HepG2 (cell line): ENCODE data around the gene IFNL2. TPM values are rescaled to one million over a fixed set of nuclear protein-coding genes. Genes with fewer than 3 reads are reported as not detected.

Source experiments
- ATAC-seq: fragments of 200-7000 bp; cut with Tn5 transposase; 3 replicates; pipeline ENCODE4 v1.9.1; 2020; ENCODE audit warnings: mild to moderate bottlenecking, moderate library complexity
- BruUV-seq: library from RNA; stranded (reverse); fragments of 400-500 nt; replicated peaks from 2 replicates; lab custom pipeline; 2021; lab: Mats Ljungman, UMichigan
- CTCF ChIA-PET: fragments of 300-600 bp; formaldehyde crosslinking; extraction: SDS; loops from one replicate; lab custom pipeline; 2021; ENCODE audit warnings: low total read pairs, inconsistent platforms, low intra/inter-chr PET ratio; lab: Yijun Ruan, JAX
- POLR2A ChIA-PET: fragments of 350-600 bp; sonication (Branson Sonifier 250); formaldehyde crosslinking; loops from one replicate; lab custom pipeline; 2020; ENCODE audit warnings: antibody characterized with exemption, inconsistent platforms; lab: Yijun Ruan, JAX
- DNase-seq: peaks from one replicate; pipeline ENCODE4 v3.0.0-alpha.2; 2015; ENCODE audit warnings: low spot score
- FAIRE-seq: peaks from 3 replicates; lab custom pipeline; 2011; peaks lifted over from hg19 to GRCh38; lab: Jason Lieb, UNC
- H2AFZ ChIP-seq: one replicate; pipeline ENCODE4 v1.6.1; 2011; ENCODE audit warnings: low read length, inconsistent platforms
- H3K27ac ChIP-seq: fragments of 300-600 bp; 3 replicates; pipeline ENCODE4 v1.8.0; 2011; ENCODE audit warnings: mixed run types, mild to moderate bottlenecking, mixed read lengths, low read length, inconsistent platforms; ENCODE audit not compliant: insufficient read depth; ENCODE audit errors: extremely low read length
- H3K27me3 ChIP-seq, 2 experiments: fragments of 200-600 bp in 1 of 2; 2 replicates in 1 of 2; 3 replicates in 1 of 2; pipeline versions ENCODE4 v1.6.0 to v1.8.0; 2011; ENCODE audit warnings: low read length in 2 of 2, mild to moderate bottlenecking in 2 of 2, moderate library complexity in 2 of 2, inconsistent platforms in 1 of 2; ENCODE audit not compliant: insufficient read depth in 2 of 2, control insufficient read depth in 1 of 2
- H3K36me3 ChIP-seq, 2 experiments: fragments of 200-600 bp in 1 of 2; replicated peaks in 1 of 2; 2 replicates in 1 of 2; 3 replicates in 1 of 2; pipeline versions ENCODE4 v1.5.1 to v1.8.0; 2011; ENCODE audit warnings: low read length in 2 of 2, inconsistent platforms in 1 of 2; ENCODE audit not compliant: insufficient read depth in 2 of 2, control insufficient read depth in 1 of 2
- H3K4me1 ChIP-seq: 2 replicates; pipeline ENCODE4 v1.5.1; 2012; ENCODE audit warnings: low read length, inconsistent platforms; ENCODE audit not compliant: insufficient read depth
- H3K4me2 ChIP-seq: 2 replicates; pipeline ENCODE4 v1.6.0; 2011; ENCODE audit warnings: low read depth, low read length, inconsistent platforms
- H3K4me3 ChIP-seq, 3 experiments: fragments of 200-600 bp in 1 of 3; sonication (generic), shearing (Covaris generic) in 1 of 3; replicated peaks in 1 of 3; 2 replicates each; pipeline ENCODE4 v1.5.1; 2011 to 2016; ENCODE audit warnings: low read length in 3 of 3, inconsistent platforms in 2 of 3, low read depth in 2 of 3, mild to moderate bottlenecking in 2 of 3, control low read depth in 1 of 3, mixed read lengths in 1 of 3; ENCODE audit not compliant: insufficient read depth in 1 of 3
- H3K79me2 ChIP-seq: one replicate; pipeline ENCODE4 v1.6.1; 2011; ENCODE audit warnings: low read length, inconsistent platforms; ENCODE audit not compliant: insufficient read depth
- H3K9ac ChIP-seq: 2 replicates; pipeline ENCODE4 v1.6.0; 2011; ENCODE audit warnings: mild to moderate bottlenecking, low read depth, low read length, inconsistent platforms; ENCODE audit not compliant: insufficient read depth
- H3K9me3 ChIP-seq: 2 replicates; pipeline ENCODE4 v1.5.1; 2012; ENCODE audit warnings: mild to moderate bottlenecking, low read length
- H4K20me1 ChIP-seq: 2 replicates; pipeline ENCODE4 v1.6.0; 2011; ENCODE audit warnings: inconsistent platforms, mild to moderate bottlenecking, low read length, moderate library complexity; ENCODE audit not compliant: insufficient read depth
- NR1H2 ChIP-seq: sonication (generic); formaldehyde crosslinking; IDR thresholded peaks from 2 replicates; pipeline ENCODE4 v1.8.1; 2022; ENCODE audit warnings: low read depth, missing genetic modification reagents, borderline replicate concordance
- U2AF1 ChIP-seq: fragments of 200-400 bp; formaldehyde crosslinking; optimal IDR thresholded peaks from 2 replicates; pipeline ENCODE3; 2017; ENCODE audit warnings: mild to moderate bottlenecking, low read depth, low read length
- ZNF674 ChIP-seq: sonication (generic); formaldehyde crosslinking; IDR thresholded peaks from 2 replicates; pipeline ENCODE4 v1.5.0; 2020; ENCODE audit warnings: low read depth, mild to moderate bottlenecking, missing genetic modification reagents
- WGBS: methylation state at CpG from one replicate; pipeline ENCODE4 v1.1.6; 2017; ENCODE audit warnings: low lambda C conversion rate; 5-methylcytosine and 5-hydroxymethylcytosine counted together
- in situ Hi-C: cut with HindIII; loops from 2 replicates; pipeline ENCODE4 v1.10.0; 2017; ENCODE audit warnings: low pct_unique_long_range_greater_than_20kb; ENCODE audit not compliant: extremely low pct_ligation_motif_present
- intact Hi-C: fragments of 100-400 bp; cut with micrococcal nuclease; formaldehyde crosslinking; loops from one replicate; pipeline ENCODE4 v1.10.0; 2022; ENCODE audit not compliant: unreplicated experiment
- polyA plus RNA-seq, 8 experiments: library from polyadenylated mRNA; depleted of rRNA in 3 of 8; stranded (reverse) in 7 of 8; unstranded in 1 of 8; fragments of >200 nt; fragmentation: Illumina TruSeq in 4 of 8; extraction: Trizol in 4 of 8; gene quantifications; 2 replicates each; pipeline versions ENCODE4 v1.2.1 to v1.2.3, GENCODE V29; 2011 to 2016; ENCODE audit warnings: low read depth in 4 of 8, missing spikeins in 1 of 8, mixed read lengths in 1 of 8; ENCODE audit not compliant: insufficient read depth in 1 of 8
- total RNA-seq, 5 experiments: library from RNA; depleted of rRNA; stranded (reverse); fragments of >200 nt; fragmentation: Illumina TruSeq; extraction: Trizol; gene quantifications; 2 replicates each; pipeline ENCODE4 v1.2.3, GENCODE V29; 2016; ENCODE audit warnings: low read depth in 1 of 5
- TF ChIP-seq, protein P1 (sequence below), 2 experiments: sonication (generic) in 1 of 2; formaldehyde crosslinking in 1 of 2; IDR thresholded peaks; 2 replicates each; pipeline versions ENCODE4 v1.6.1 to v1.9.0; 2014 to 2022; ENCODE audit warnings: antibody characterized with exemption in 1 of 2, borderline replicate concordance in 1 of 2, inconsistent platforms in 1 of 2, low read depth in 1 of 2, missing genetic modification reagents in 1 of 2

IFNL2 gene
- total and polyA plus RNA-seq, 2 of the 13 experiments (the other 11 are each of a cell fraction or from before 2014, with no cell fraction given), result not detected

GRCh38 chr19:39248806-39249205 lies 19.4 kb upstream of the IFNL2 start, which contains the start of gene IFNL4 (continued):
- TF ChIP-seq, protein P1, sequence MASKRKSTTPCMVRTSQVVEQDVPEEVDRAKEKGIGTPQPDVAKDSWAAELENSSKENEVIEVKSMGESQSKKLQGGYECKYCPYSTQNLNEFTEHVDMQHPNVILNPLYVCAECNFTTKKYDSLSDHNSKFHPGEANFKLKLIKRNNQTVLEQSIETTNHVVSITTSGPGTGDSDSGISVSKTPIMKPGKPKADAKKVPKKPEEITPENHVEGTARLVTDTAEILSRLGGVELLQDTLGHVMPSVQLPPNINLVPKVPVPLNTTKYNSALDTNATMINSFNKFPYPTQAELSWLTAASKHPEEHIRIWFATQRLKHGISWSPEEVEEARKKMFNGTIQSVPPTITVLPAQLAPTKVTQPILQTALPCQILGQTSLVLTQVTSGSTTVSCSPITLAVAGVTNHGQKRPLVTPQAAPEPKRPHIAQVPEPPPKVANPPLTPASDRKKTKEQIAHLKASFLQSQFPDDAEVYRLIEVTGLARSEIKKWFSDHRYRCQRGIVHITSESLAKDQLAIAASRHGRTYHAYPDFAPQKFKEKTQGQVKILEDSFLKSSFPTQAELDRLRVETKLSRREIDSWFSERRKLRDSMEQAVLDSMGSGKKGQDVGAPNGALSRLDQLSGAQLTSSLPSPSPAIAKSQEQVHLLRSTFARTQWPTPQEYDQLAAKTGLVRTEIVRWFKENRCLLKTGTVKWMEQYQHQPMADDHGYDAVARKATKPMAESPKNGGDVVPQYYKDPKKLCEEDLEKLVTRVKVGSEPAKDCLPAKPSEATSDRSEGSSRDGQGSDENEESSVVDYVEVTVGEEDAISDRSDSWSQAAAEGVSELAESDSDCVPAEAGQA (IDR thresholded peaks at IDR 0.05; ENCODE audit: low read depth), result no peak
- TF ChIP-seq, protein P1 (CRISPR knock-in tag; IDR thresholded peaks at IDR 0.05; ENCODE audit: borderline replicate concordance), result no peak
- TF ChIP-seq NR1H2 (CRISPR knock-in tag), result no peak
- TF ChIP-seq ZNF674 (CRISPR knock-in tag), result no peak
- TF ChIP-seq, all 625 proteins: peak for 0

GRCh38 chr19:39251081-39251480 lies 17.1 kb upstream of the IFNL2 start:
- Histone ChIP-seq H3K79me2 (no peaks in the 10 kb centered on the region), H3K4me1 (peaks cover 10% of the 10 kb centered on the region), H3K4me2 (no peak overlapping the region), H2AFZ (no peak overlapping the region), H3K4me3 (no peak overlapping the region), H4K20me1 (no peaks in the 10 kb centered on the region), H3K9ac (no peak overlapping the region), H3K36me3 (no peaks in the 10 kb centered on the region), H3K27me3 (peaks cover 0 to under 1% of the 10 kb centered on the region in 2 experiments; a peak in 1 of 5 replicates), H3K9me3 (no peaks in the 10 kb centered on the region), H3K27ac (no peak overlapping the region)
- WGBS, result 10% methylated on average over 5 of the region's 5 CpGs
- no peak for DNase-seq
- TF ChIP-seq U2AF1, result no peak
- intact Hi-C loops (no loop called here), in situ Hi-C loops (no loop called here)
- ATAC-seq, result no peak
- ChIA-PET POLR2A (no interaction called here), CTCF (no interaction called here)
- BruUV-seq, result no TSS peak
- FAIRE-seq, result no peak
